K562 (cell line): ENCODE data around the gene GUCY2F. TPM values are rescaled to one million over a fixed set of nuclear protein-coding genes. Genes with fewer than 3 reads are reported as not detected.

Experiments
- ATAC-seq: fragments of 200-7000 bp; cut with Tn5 transposase; 3 replicates; pipeline ENCODE4 v1.9.1; 2020; ENCODE audit warnings: moderate library complexity
- BruUV-seq: library from RNA; stranded (reverse); fragments of 400-500 nt; replicated peaks from 2 replicates; lab custom pipeline; 2021; lab: Mats Ljungman, UMichigan
- CTCF ChIA-PET: fragments of 300-600 bp; formaldehyde crosslinking; extraction: SDS; loops from one replicate; lab custom pipeline; 2021; ENCODE audit warnings: low intra/inter-chr PET ratio; lab: Yijun Ruan, JAX
- POLR2A ChIA-PET: fragments of 300-600, 350-650 bp; sonication (Branson Sonifier 250); formaldehyde crosslinking; extraction: SDS; loops from one replicate; lab custom pipeline; 2021; ENCODE audit warnings: antibody characterized with exemption, inconsistent platforms; lab: Yijun Ruan, JAX
- DNase-seq, 4 experiments: peaks; one replicate each; pipeline versions ENCODE4 v3.0.0 to v3.0.0-alpha.2; 2011 to 2018; ENCODE audit warnings: low spot score in 3 of 4, mixed read lengths in 3 of 4; ENCODE audit errors: extremely low read depth in 1 of 4
- FAIRE-seq: peaks from 2 replicates; lab custom pipeline; 2011; peaks lifted over from hg19 to GRCh38; lab: Jason Lieb, UNC
- H2AFZ ChIP-seq: 2 replicates; pipeline ENCODE4 v1.6.0; 2011; ENCODE audit warnings: low read depth, low read length, control low read depth, inconsistent platforms
- H3K27ac ChIP-seq: fragments of 200-600 bp; 3 replicates; pipeline ENCODE4 v1.8.0; 2011; ENCODE audit warnings: low read depth, mild to moderate bottlenecking, control low read depth, inconsistent platforms, low read length, moderate library complexity, mixed read lengths; ENCODE audit errors: extremely low read depth
- H3K27me3 ChIP-seq, 2 experiments: fragments of 300-600 bp in 1 of 2; 2 replicates in 1 of 2; 3 replicates in 1 of 2; pipeline versions ENCODE4 v1.6.0 to v1.8.0; 2011; ENCODE audit warnings: inconsistent platforms in 2 of 2, low read length in 2 of 2, mild to moderate bottlenecking in 1 of 2, mixed read lengths in 1 of 2, moderate library complexity in 1 of 2; ENCODE audit not compliant: control insufficient read depth in 2 of 2, insufficient read depth in 2 of 2
- H3K36me3 ChIP-seq: fragments of 300-600 bp; 3 replicates; pipeline ENCODE4 v1.8.0; 2011; ENCODE audit warnings: mild to moderate bottlenecking, low read length, inconsistent platforms; ENCODE audit not compliant: control insufficient read depth, insufficient read depth
- H3K4me1 ChIP-seq, 2 experiments: fragments of 200-600 bp in 1 of 2; replicated peaks in 1 of 2; 2 replicates in 1 of 2; 3 replicates in 1 of 2; pipeline versions ENCODE4 v1.5.1 to v1.8.0; 2011; ENCODE audit warnings: inconsistent platforms in 2 of 2, low read length in 2 of 2, mild to moderate bottlenecking in 1 of 2, mixed read lengths in 1 of 2, moderate library complexity in 1 of 2; ENCODE audit not compliant: control insufficient read depth in 2 of 2, insufficient read depth in 2 of 2
- H3K4me2 ChIP-seq: 2 replicates; pipeline ENCODE4 v1.6.1; 2011; ENCODE audit warnings: low read length, control low read depth, inconsistent platforms, mixed read lengths; ENCODE audit not compliant: insufficient read depth
- H3K4me3 ChIP-seq: fragments of 200-600 bp; sonication (generic), shearing (Covaris generic); 2 replicates; pipeline ENCODE4 v1.5.1; 2016; ENCODE audit warnings: control low read depth, inconsistent platforms
- H3K79me2 ChIP-seq: fragments of 200-600 bp; 3 replicates; pipeline ENCODE4 v1.8.0; 2011; ENCODE audit warnings: low read length, inconsistent platforms; ENCODE audit not compliant: control insufficient read depth, insufficient read depth
- H3K9ac ChIP-seq, 2 experiments: 2 replicates each; pipeline versions ENCODE4 v1.6.0 to v1.6.1; 2011; ENCODE audit warnings: low read depth in 2 of 2, low read length in 2 of 2, control low read depth in 1 of 2, inconsistent platforms in 1 of 2, mild to moderate bottlenecking in 1 of 2, mixed read lengths in 1 of 2; ENCODE audit not compliant: insufficient read depth in 1 of 2
- H3K9me1 ChIP-seq: one replicate; pipeline ENCODE4 v1.6.0; 2011; ENCODE audit warnings: inconsistent platforms, mild to moderate bottlenecking, low read length, moderate library complexity; ENCODE audit not compliant: control insufficient read depth, insufficient read depth
- H3K9me3 ChIP-seq: replicated peaks from 2 replicates; pipeline ENCODE4 v1.5.1; 2011; ENCODE audit warnings: low read depth, low read length, inconsistent platforms; ENCODE audit not compliant: control insufficient read depth, insufficient read depth
- H4K20me1 ChIP-seq: replicated peaks from 2 replicates; pipeline ENCODE4 v1.6.1; 2011; ENCODE audit warnings: low read length, inconsistent platforms, mixed read lengths; ENCODE audit not compliant: control insufficient read depth, insufficient read depth
- CEBPG ChIP-seq, 3 experiments: fragments of 200-800 bp in 1 of 3; sonication (Bioruptor generic) in 1 of 3; sonication (generic) in 1 of 3; formaldehyde crosslinking in 1 of 3; IDR thresholded peaks in 2 of 3; conservative IDR thresholded peaks in 1 of 3; 2 replicates each; pipeline versions ENCODE4 v1.6.1 to v1.8.0; 2016 to 2022; ENCODE audit warnings: missing compliant biosample characterization in 2 of 3, missing genetic modification characterization in 2 of 3, mild to moderate bottlenecking in 1 of 3, missing genetic modification reagents in 1 of 3
- DIDO1 ChIP-seq: fragments of 450-650 bp; IDR thresholded peaks from 2 replicates; pipeline ENCODE4 v1.6.1; 2016; ENCODE audit warnings: low read depth, missing biosample characterization, missing genetic modification characterization
- ELF1 ChIP-seq: fragments of 200-800 bp; sonication (Bioruptor generic); IDR thresholded peaks from 2 replicates; pipeline ENCODE4 v1.6.1; 2016; ENCODE audit warnings: missing genetic modification characterization, missing compliant biosample characterization
- ETV1 ChIP-seq: fragments of 450-650 bp; conservative IDR thresholded peaks from 2 replicates; pipeline ENCODE4 v1.6.1; 2016; ENCODE audit warnings: missing genetic modification characterization, control low read depth, low read depth, missing compliant biosample characterization
- FOXM1 ChIP-seq, 2 experiments: fragments of 450-650 bp in 1 of 2; sonication (generic) in 1 of 2; formaldehyde crosslinking in 1 of 2; IDR thresholded peaks; 2 replicates each; pipeline versions ENCODE4 v1.6.1 to v1.9.0; 2017 to 2022; ENCODE audit warnings: low read depth in 2 of 2, mild to moderate bottlenecking in 2 of 2, missing genetic modification reagents in 1 of 2, moderate library complexity in 1 of 2
- HDGF ChIP-seq: fragments of 450-650 bp; IDR thresholded peaks from 2 replicates; pipeline ENCODE4 v1.6.1; 2016
- PCBP1 ChIP-seq: fragments of 200-400 bp; formaldehyde crosslinking; IDR thresholded peaks from 2 replicates; pipeline ENCODE4 v1.6.1; 2018; ENCODE audit warnings: mild to moderate bottlenecking, low read depth, low read length; ENCODE audit not compliant: poor library complexity, severe bottlenecking
- ZNF280B ChIP-seq: fragments of 250-450 bp; sonication (Bioruptor Pico); IDR thresholded peaks from 2 replicates; pipeline ENCODE4 v1.5.1; 2021; ENCODE audit warnings: mild to moderate bottlenecking
- ZZZ3 ChIP-seq: fragments of 450-650 bp; IDR thresholded peaks from 2 replicates; pipeline ENCODE4 v1.6.1; 2016; ENCODE audit warnings: antibody characterized with exemption, mild to moderate bottlenecking, moderate library complexity
- WGBS: fragments of 100-300 bp; shearing (Covaris generic); methylation state at CpG from one replicate; pipeline ENCODE4 v1.1.6; 2016; ENCODE audit warnings: low coverage, mixed read lengths; ENCODE audit not compliant: insufficient coverage; ENCODE audit errors: missing lambda C conversion rate; 5-methylcytosine and 5-hydroxymethylcytosine counted together
- in situ Hi-C: fragments of 300-500 bp; cut with MboI; formaldehyde crosslinking; loops from 4 replicates; pipeline ENCODE4 v1.15.0; 2018; ENCODE audit warnings: inconsistent platforms, mixed read lengths
- intact Hi-C: fragments of 100-400 bp; cut with micrococcal nuclease; formaldehyde crosslinking; loops from 2 replicates; pipeline ENCODE4 v1.14.2; 2022
- polyA plus RNA-seq, 8 experiments: library from polyadenylated mRNA; depleted of rRNA in 4 of 8; stranded (reverse) in 5 of 8; unstranded in 3 of 8; fragments of >200 nt; fragmentation: Nextera tagmentation in 2 of 8; fragmentation: Illumina TruSeq in 1 of 8; extraction: Ambion mirVana in 2 of 8; extraction: Trizol in 1 of 8; gene quantifications; 2 replicates each; pipeline versions ENCODE4 v1.2.1 to v1.2.3, GENCODE V29; 2011 to 2014; ENCODE audit warnings: inconsistent platforms in 1 of 8, missing spikeins in 1 of 8
- total RNA-seq, 7 experiments: library from RNA; depleted of rRNA in 6 of 7; stranded (reverse); fragments of >200 nt in 6 of 7; fragmentation: Illumina TruSeq in 2 of 7; extraction: Trizol in 2 of 7; gene quantifications; 2 replicates each; pipeline versions ENCODE4 v1.2.1 to v1.2.3, GENCODE V29; 2011 to 2021; ENCODE audit warnings: low replicate concordance in 1 of 7
- TF ChIP-seq, protein P1 (sequence below), 2 experiments: fragments of 450-650 bp; IDR thresholded peaks; 2 replicates each; pipeline ENCODE4 v1.6.1; 2016

GUCY2F gene
- total and polyA plus RNA-seq, 9 of the 15 experiments (the other 6 are each of a cell fraction or from before 2014, with no cell fraction given) = 0.01 to 0.06 (median 0.05) TPM; not detected in 6

DNA sequence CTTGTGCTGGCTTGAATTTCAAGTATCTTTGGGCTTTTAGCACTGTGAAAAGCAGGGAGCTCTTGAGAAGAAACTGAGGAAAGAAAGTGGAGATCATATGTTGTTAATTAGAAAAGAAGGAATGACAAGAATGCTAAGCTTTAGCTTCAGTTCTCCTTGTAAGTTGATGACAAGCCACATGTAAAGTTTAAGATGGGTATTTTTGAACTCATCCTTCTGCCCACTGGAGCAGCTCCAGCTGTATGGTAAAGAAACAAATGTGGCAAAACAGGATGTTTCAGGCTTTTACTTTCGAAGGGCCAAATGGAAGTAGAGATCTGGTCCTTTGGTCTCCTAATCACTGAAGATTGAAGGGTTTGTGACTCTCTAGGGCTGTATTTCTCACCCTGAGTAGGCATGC is 137.8 kb downstream of the GUCY2F start:
- TF ChIP-seq ELF1 (tag) (no peak), DIDO1 (no peak), FOXM1 (IDR thresholded peaks at IDR 0.05; ENCODE audit: low read depth) (no peak), FOXM1 (CRISPR knock-in tag; IDR thresholded peaks at IDR 0.05; ENCODE audit: low read depth) (no peak), ZNF280B (CRISPR knock-in tag) (no peak), ETV1 (tag) (no peak), ZZZ3 (no peak), PCBP1 (no peak), HDGF (no peak), CEBPG (CRISPR knock-in tag; IDR thresholded peaks at IDR 0.05) (no peak), CEBPG (tag; conservative IDR thresholded peaks at IDR 0.05 in 1 of 2, IDR thresholded peaks at IDR 0.05 in 1 of 2) (no peak)
- TF ChIP-seq, protein P1, sequence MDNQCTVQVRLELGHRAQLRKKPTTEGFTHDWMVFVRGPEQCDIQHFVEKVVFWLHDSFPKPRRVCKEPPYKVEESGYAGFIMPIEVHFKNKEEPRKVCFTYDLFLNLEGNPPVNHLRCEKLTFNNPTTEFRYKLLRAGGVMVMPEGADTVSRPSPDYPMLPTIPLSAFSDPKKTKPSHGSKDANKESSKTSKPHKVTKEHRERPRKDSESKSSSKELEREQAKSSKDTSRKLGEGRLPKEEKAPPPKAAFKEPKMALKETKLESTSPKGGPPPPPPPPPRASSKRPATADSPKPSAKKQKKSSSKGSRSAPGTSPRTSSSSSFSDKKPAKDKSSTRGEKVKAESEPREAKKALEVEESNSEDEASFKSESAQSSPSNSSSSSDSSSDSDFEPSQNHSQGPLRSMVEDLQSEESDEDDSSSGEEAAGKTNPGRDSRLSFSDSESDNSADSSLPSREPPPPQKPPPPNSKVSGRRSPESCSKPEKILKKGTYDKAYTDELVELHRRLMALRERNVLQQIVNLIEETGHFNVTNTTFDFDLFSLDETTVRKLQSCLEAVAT (IDR thresholded peaks at IDR 0.05) = no peak
- WGBS = 0% methylated on average over 1 of the region's 1 CpG
- Histone ChIP-seq H4K20me1 (no peaks in the 10 kb centered on the region), H3K4me3 (no peak overlapping the region), H3K36me3 (no peaks in the 10 kb centered on the region), H3K9ac (no peak overlapping the region), H2AFZ (no peak overlapping the region), H3K4me1 (no peaks in the 10 kb centered on the region), H3K9me1 (no peaks in the 10 kb centered on the region), H3K27me3 (no peaks in the 10 kb centered on the region), H3K27ac (no peak overlapping the region), H3K9me3 (no peaks in the 10 kb centered on the region), H3K4me2 (no peak overlapping the region), H3K79me2 (no peaks in the 10 kb centered on the region)
- no TSS peak for BruUV-seq
- DNase-seq = no peak
- ATAC-seq = no peak
- intact Hi-C loops (no loop called here), in situ Hi-C loops (no loop called here)
- ChIA-PET POLR2A (no interaction called here), CTCF (no interaction called here)
- no peak for FAIRE-seq
